PFSK-1 (cell line): Measurements from ENCODE around the gene MAD1L1.

Source experiments
- POLR2AphosphoS5 ChIP-seq: IDR thresholded peaks from 2 replicates; pipeline ENCODE4 v1.6.1; 2012; ENCODE audit warnings: low read depth, mild to moderate bottlenecking, control low read depth, low read length, moderate library complexity
- SIN3A ChIP-seq: IDR thresholded peaks from 2 replicates; pipeline ENCODE4 v1.6.1; 2012; ENCODE audit warnings: mild to moderate bottlenecking, low read length, moderate library complexity, borderline replicate concordance; ENCODE audit not compliant: insufficient read depth

- TF ChIP-seq POLR2AphosphoS5 (no peak), SIN3A (no peak)
Observed at GRCh38 chr7:1794888-1795542, 437.7 kb downstream of the MAD1L1 start.
